ENCODE data around the gene ATP5PD. TPM values are rescaled to one million over a fixed set of nuclear protein-coding genes. Genes with fewer than 3 reads are reported as not detected.
"Not testable (repeated sequence)": the region's sequence is repeated elsewhere in the genome, so short reads cannot be mapped to it uniquely, and the experiment has no call there.

ATP5PD gene
- total RNA-seq, 1 donor from 2014 or later, result 133 TPM

DNA sequence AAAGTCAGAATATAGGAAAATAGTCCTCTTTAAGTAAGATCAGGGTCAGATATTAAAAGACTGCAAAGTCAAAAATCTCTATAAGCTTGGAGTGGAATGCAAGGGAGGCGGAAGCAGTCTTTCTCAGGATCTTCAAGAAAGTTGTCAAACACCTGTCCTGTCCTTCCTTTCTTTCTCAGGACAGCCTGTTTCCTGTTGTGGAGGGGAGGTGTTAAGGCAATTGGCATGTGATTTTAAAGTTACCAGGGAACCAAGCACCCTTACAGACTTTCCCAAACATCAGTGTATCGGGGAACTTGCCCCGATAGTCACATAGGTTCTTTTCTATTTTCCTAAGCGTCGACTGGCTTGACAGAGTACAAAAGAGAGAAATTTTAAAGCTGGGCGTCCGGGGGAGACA is 2.1 kb downstream of the ATP5PD start:
- H3K36me3 ChIP-seq, result peaks cover 19 to 27% of the 10 kb centered on the region in 2 donors
- intact Hi-C loops (cut with DNase I), result no loop called here
- no peak for TF ChIP-seq CTCF (IDR thresholded peaks at IDR 0.05)
- no peaks in the 10 kb centered on the region for H3K9me3 ChIP-seq
- H3K27me3 ChIP-seq, result no peaks in the 10 kb centered on the region
- no peak overlapping the region for H3K27ac ChIP-seq
- DNase-seq (ENCODE audit: low spot score in 2 of 2), result no peak
- no peak overlapping the region for H3K4me3 ChIP-seq
- peaks cover 9 to 13% of the 10 kb centered on the region in 2 donors for H3K4me1 ChIP-seq

DNA sequence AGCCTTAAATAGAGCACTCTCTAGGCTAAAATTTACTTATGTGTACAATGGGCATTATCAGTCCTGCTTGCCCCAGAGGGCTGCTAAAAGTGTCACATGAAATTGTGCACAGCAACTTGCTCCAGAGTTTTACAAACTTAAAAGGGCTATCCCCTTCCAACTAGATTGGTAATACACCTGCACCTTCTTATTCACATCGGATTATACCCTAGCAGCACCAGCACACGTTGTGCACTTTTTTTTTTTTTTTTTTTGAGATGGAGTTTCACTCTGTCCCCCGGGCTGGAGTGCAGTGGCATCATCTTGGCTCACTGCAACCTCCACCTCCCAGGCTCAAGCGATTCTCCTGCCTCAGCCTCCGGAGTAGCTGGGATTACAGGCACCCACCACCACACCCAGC is 3.0 kb downstream of the ATP5PD start:
- H3K27me3 ChIP-seq; H3K27ac ChIP-seq; DNase-seq (ENCODE audit: low spot score in 2 of 2); intact Hi-C loops (cut with DNase I); H3K9me3 ChIP-seq; H3K4me3 ChIP-seq: not testable (repeated sequence)
- Histone ChIP-seq H3K36me3 (peaks cover 28 to 37% of the 10 kb centered on the region in 2 donors), H3K4me1 (peaks cover 9 to 13% of the 10 kb centered on the region in 2 donors)

DNA sequence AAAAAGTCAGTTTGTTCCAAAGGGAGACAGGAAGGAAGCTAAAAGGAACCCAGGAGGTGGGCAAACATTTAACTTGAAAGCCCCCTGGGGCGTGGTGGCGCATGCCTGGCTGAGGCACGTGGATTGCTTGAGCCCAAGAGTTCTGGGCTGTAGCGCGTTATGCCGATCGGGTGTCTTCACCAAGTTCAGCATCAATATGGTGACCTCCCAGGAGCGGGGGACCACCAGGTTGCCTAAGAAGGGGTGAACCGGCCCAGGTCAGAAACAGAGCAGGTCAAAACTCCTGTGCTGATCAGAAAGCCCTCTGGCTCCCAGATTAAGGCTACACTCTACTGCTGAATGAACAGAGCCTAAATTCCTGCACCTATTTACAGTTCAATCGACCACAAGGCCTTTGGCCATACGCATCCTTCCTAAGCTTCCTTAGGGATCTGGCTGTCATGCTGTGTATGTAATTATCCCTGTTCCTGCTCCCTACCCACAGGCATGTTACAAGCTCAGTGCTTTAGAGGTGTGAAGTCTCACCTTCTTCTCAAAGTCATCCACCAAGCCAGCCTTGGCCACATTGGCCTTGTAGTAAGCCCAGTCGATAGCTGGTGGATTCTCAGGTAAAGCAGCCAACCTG is 5.0 kb downstream of the ATP5PD start:
- Histone ChIP-seq H3K27ac (no peak overlapping the region), H3K27me3 (no peaks in the 10 kb centered on the region), H3K36me3 (peaks cover 34 to 46% of the 10 kb centered on the region in 2 donors), H3K4me1 (peaks cover 3 to 7% of the 10 kb centered on the region in 2 donors), H3K9me3 (no peaks in the 10 kb centered on the region), H3K4me3 (no peak overlapping the region)
- intact Hi-C loops (cut with DNase I), result no loop called here
- no peak for TF ChIP-seq CTCF (IDR thresholded peaks at IDR 0.05)
- DNase-seq (ENCODE audit: low spot score in 2 of 2), result no peak

GRCh38 chr17:75039238-75039637 is 7.5 kb downstream of the ATP5PD start:
- peaks cover 0 to 5% of the 10 kb centered on the region in 2 donors for H3K4me1 ChIP-seq
- H3K4me3 ChIP-seq, result no peak overlapping the region
- no peaks in the 10 kb centered on the region for H3K27me3 ChIP-seq
- H3K36me3 ChIP-seq, result peaks cover 34 to 46% of the 10 kb centered on the region in 2 donors
- no peak for DNase-seq (ENCODE audit: low spot score in 2 of 2)
- H3K9me3 ChIP-seq, result no peaks in the 10 kb centered on the region
- intact Hi-C loops (cut with DNase I), result loop anchor here (10.0 kb wide), 2 partner anchors 476 to 1226 kb away; partner anchors contain the start of genes CASKIN2, TSEN54 and UBALD2
- H3K27ac ChIP-seq, result no peak overlapping the region
- no peak for TF ChIP-seq CTCF (IDR thresholded peaks at IDR 0.05)

DNA sequence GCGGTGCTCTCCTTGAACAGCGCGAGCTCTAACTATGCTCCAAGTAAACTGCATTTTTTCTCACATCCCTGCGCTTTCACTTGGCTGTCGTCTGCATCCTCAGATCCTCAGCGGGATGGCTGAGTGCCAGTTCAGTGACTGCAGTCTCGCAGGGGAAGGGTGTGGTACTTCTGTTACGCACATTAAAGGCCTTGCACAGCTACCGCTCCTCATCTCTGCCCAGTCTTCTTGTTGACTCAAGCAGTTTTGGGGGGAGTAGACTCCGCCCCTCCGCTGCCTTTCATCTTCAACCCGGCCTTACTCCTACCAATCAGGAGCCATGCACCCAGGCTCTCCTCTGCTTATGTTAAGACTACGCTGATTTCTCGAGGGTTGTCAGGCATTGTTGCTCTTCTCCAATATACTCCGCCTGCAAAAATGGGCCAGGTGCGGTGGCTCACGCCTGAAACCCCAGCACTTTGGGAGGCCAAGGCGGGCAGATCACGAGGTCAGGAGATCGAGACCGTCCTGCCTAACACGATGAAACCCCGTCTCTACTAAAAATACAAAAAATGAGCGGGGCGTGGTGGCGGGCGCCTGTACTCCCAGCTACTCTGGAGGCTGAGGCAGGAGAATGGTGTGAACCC is 10.0 kb downstream of the ATP5PD start:
- intact Hi-C loops (cut with DNase I), result loop anchor here (10.0 kb wide), 2 partner anchors 478 to 1228 kb away; partner anchors contain the start of genes CASKIN2, TSEN54 and UBALD2
- DNase-seq (ENCODE audit: low spot score in 2 of 2), result peak; percentile 57 to 90
- Histone ChIP-seq H3K4me3 (no peak overlapping the region), H3K27ac (peak overlapping the region; percentile 27 to 47), H3K4me1 (peaks cover 0 to 19% of the 10 kb centered on the region in 2 donors), H3K36me3 (peaks cover 31 to 39% of the 10 kb centered on the region in 2 donors), H3K9me3 (no peaks in the 10 kb centered on the region), H3K27me3 (no peaks in the 10 kb centered on the region)
- TF ChIP-seq CTCF (IDR thresholded peaks at IDR 0.05), result no peak
